ENCODE measurements around the gene TSNAX. TPM values are rescaled to one million over a fixed set of nuclear protein-coding genes. Genes with fewer than 3 reads are reported as not detected.
A peak's percentile ranks its signal among the peaks of the same experiment; 100 is the strongest.

Gene TSNAX
- total RNA-seq, 1 experiment from 2014 or later = 60.0 TPM

GRCh38 chr1:231523816-231524215 lies 4.7 kb upstream of the TSNAX start:
- intact Hi-C loops (cut with micrococcal nuclease; ENCODE audit: unreplicated experiment) = no loop called here
- TF ChIP-seq EZH2 (IDR thresholded peaks at IDR 0.05; ENCODE audit: borderline replicate concordance, low read depth, low read length, poor library complexity, severe bottlenecking) (no peak), CTCF (conservative IDR thresholded peaks at IDR 0.05; ENCODE audit: low read depth, low read length) (no peak)
- Histone ChIP-seq H3K27ac (ENCODE audit: low read depth, low read length, poor library complexity, severe bottlenecking) (no peak overlapping the region), H3K36me3 (ENCODE audit: insufficient read depth, low read length, poor library complexity, severe bottlenecking) (no peaks in the 10 kb centered on the region), H3K9me3 (ENCODE audit: low read depth, low read length, poor library complexity, severe bottlenecking) (no peaks in the 10 kb centered on the region), H3K27me3 (replicated peaks; ENCODE audit: insufficient read depth, low read depth, low read length, poor library complexity) (no peaks in the 10 kb centered on the region), H3K4me3 (ENCODE audit: low read depth, low read length, poor library complexity, severe bottlenecking) (no peak overlapping the region), H3K4me1 (ENCODE audit: insufficient read depth, low read length, poor library complexity, severe bottlenecking) (no peaks in the 10 kb centered on the region)
- POLR2A ChIA-PET (ENCODE audit: low non-redundant PET) = no interaction called here
- no TSS peak for BruUV-seq (replicated peaks)
- no peak for DNase-seq (ENCODE audit: low spot score)
- CTCF ChIA-PET = no interaction called here

- DNase-seq (ENCODE audit: low spot score) = no peak
- H3K36me3 ChIP-seq (ENCODE audit: insufficient read depth, low read length, poor library complexity, severe bottlenecking) = no peaks in the 10 kb centered on the region
- H3K9me3 ChIP-seq (ENCODE audit: low read depth, low read length, poor library complexity, severe bottlenecking) = no peaks in the 10 kb centered on the region
- BruUV-seq (replicated peaks) = no TSS peak
- CTCF ChIA-PET = no interaction called here
- intact Hi-C loops (cut with micrococcal nuclease; ENCODE audit: unreplicated experiment) = loop anchor here (5.0 kb wide), 1 partner anchor 34 kb away; no protein-coding TSS in a partner anchor
- TF ChIP-seq EZH2 (IDR thresholded peaks at IDR 0.05; ENCODE audit: borderline replicate concordance, low read depth, low read length, poor library complexity, severe bottlenecking) (no peak), CTCF (conservative IDR thresholded peaks at IDR 0.05; ENCODE audit: low read depth, low read length) (no peak)
- no peak overlapping the region for H3K4me3 ChIP-seq (ENCODE audit: low read depth, low read length, poor library complexity, severe bottlenecking)
- POLR2A ChIA-PET (ENCODE audit: low non-redundant PET) = no interaction called here
- no peak overlapping the region for H3K27ac ChIP-seq (ENCODE audit: low read depth, low read length, poor library complexity, severe bottlenecking)
- H3K27me3 ChIP-seq (replicated peaks; ENCODE audit: insufficient read depth, low read depth, low read length, poor library complexity) = no peaks in the 10 kb centered on the region
- no peaks in the 10 kb centered on the region for H3K4me1 ChIP-seq (ENCODE audit: insufficient read depth, low read length, poor library complexity, severe bottlenecking)
These were observed 1.9 kb upstream of the TSNAX start for GRCh38 chr1:231526536-231526935.

- Histone ChIP-seq H3K9me3 (ENCODE audit: low read depth, low read length, poor library complexity, severe bottlenecking) (no peaks in the 10 kb centered on the region), H3K4me3 (ENCODE audit: low read depth, low read length, poor library complexity, severe bottlenecking) (peak overlapping the region; percentile 87), H3K27ac (ENCODE audit: low read depth, low read length, poor library complexity, severe bottlenecking) (peak overlapping the region; percentile 93), H3K4me1 (ENCODE audit: insufficient read depth, low read length, poor library complexity, severe bottlenecking) (no peaks in the 10 kb centered on the region), H3K27me3 (replicated peaks; ENCODE audit: insufficient read depth, low read depth, low read length, poor library complexity) (no peaks in the 10 kb centered on the region), H3K36me3 (ENCODE audit: insufficient read depth, low read length, poor library complexity, severe bottlenecking) (no peaks in the 10 kb centered on the region)
- no peak for DNase-seq (ENCODE audit: low spot score)
- no peak for TF ChIP-seq EZH2 (IDR thresholded peaks at IDR 0.05; ENCODE audit: borderline replicate concordance, low read depth, low read length, poor library complexity, severe bottlenecking)
- intact Hi-C loops (cut with micrococcal nuclease; ENCODE audit: unreplicated experiment) = loop anchor here (2.0 to 5.0 kb wide), 2 partner anchors 35 to 107 kb away; no protein-coding TSS in a partner anchor
- POLR2A ChIA-PET (ENCODE audit: low non-redundant PET) = no interaction called here
- TSS peak; percentile 68 for BruUV-seq (replicated peaks)
- CTCF ChIA-PET = no interaction called here
These were observed 790 bp upstream of the TSNAX start for GRCh38 chr1:231527586-231528171.

GRCh38 chr1:231533240-231533639 lies 4.8 kb downstream of the TSNAX start:
- CTCF ChIA-PET = no interaction called here
- TF ChIP-seq CTCF (conservative IDR thresholded peaks at IDR 0.05; ENCODE audit: low read depth, low read length) = no peak
- TF ChIP-seq EZH2 (IDR thresholded peaks at IDR 0.05; ENCODE audit: borderline replicate concordance, low read depth, low read length, poor library complexity, severe bottlenecking) = no peak
- H3K4me3 ChIP-seq (ENCODE audit: low read depth, low read length, poor library complexity, severe bottlenecking) = no peak overlapping the region
- BruUV-seq (replicated peaks) = no TSS peak
- H3K27ac ChIP-seq (ENCODE audit: low read depth, low read length, poor library complexity, severe bottlenecking) = no peak overlapping the region
- POLR2A ChIA-PET (ENCODE audit: low non-redundant PET) = no interaction called here
- H3K36me3 ChIP-seq (ENCODE audit: insufficient read depth, low read length, poor library complexity, severe bottlenecking) = peaks cover 17% of the 10 kb centered on the region
- no peaks in the 10 kb centered on the region for H3K27me3 ChIP-seq (replicated peaks; ENCODE audit: insufficient read depth, low read depth, low read length, poor library complexity)
- intact Hi-C loops (cut with micrococcal nuclease; ENCODE audit: unreplicated experiment) = no loop called here
- no peaks in the 10 kb centered on the region for H3K4me1 ChIP-seq (ENCODE audit: insufficient read depth, low read length, poor library complexity, severe bottlenecking)
- no peak for DNase-seq (ENCODE audit: low spot score)
- H3K9me3 ChIP-seq (ENCODE audit: low read depth, low read length, poor library complexity, severe bottlenecking) = no peaks in the 10 kb centered on the region
